HepG2 (cell line): ENCODE data around the gene TGFBR1. TPM values are rescaled to one million over a fixed set of nuclear protein-coding genes. Genes with fewer than 3 reads are reported as not detected.
"Not testable (repeated sequence)": the region's sequence is repeated elsewhere in the genome, so short reads cannot be mapped to it uniquely, and the experiment has no call there.

Source experiments
- ATAC-seq: fragments of 200-7000 bp; cut with Tn5 transposase; 3 replicates; pipeline ENCODE4 v1.9.1; 2020; ENCODE audit warnings: mild to moderate bottlenecking, moderate library complexity
- BruUV-seq: library from RNA; stranded (reverse); fragments of 400-500 nt; replicated peaks from 2 replicates; lab custom pipeline; 2021; lab: Mats Ljungman, UMichigan
- CTCF ChIA-PET: fragments of 300-600 bp; formaldehyde crosslinking; extraction: SDS; loops from one replicate; lab custom pipeline; 2021; ENCODE audit warnings: low total read pairs, inconsistent platforms, low intra/inter-chr PET ratio; lab: Yijun Ruan, JAX
- POLR2A ChIA-PET: fragments of 350-600 bp; sonication (Branson Sonifier 250); formaldehyde crosslinking; loops from one replicate; lab custom pipeline; 2020; ENCODE audit warnings: antibody characterized with exemption, inconsistent platforms; lab: Yijun Ruan, JAX
- DNase-seq: peaks from one replicate; pipeline ENCODE4 v3.0.0-alpha.2; 2015; ENCODE audit warnings: low spot score
- FAIRE-seq: peaks from 3 replicates; lab custom pipeline; 2011; peaks lifted over from hg19 to GRCh38; lab: Jason Lieb, UNC
- H2AFZ ChIP-seq: one replicate; pipeline ENCODE4 v1.6.1; 2011; ENCODE audit warnings: low read length, inconsistent platforms
- H3K27ac ChIP-seq: fragments of 300-600 bp; 3 replicates; pipeline ENCODE4 v1.8.0; 2011; ENCODE audit warnings: mixed run types, mild to moderate bottlenecking, mixed read lengths, low read length, inconsistent platforms; ENCODE audit not compliant: insufficient read depth; ENCODE audit errors: extremely low read length
- H3K27me3 ChIP-seq, 2 experiments: fragments of 200-600 bp in 1 of 2; 2 replicates in 1 of 2; 3 replicates in 1 of 2; pipeline versions ENCODE4 v1.6.0 to v1.8.0; 2011; ENCODE audit warnings: low read length in 2 of 2, mild to moderate bottlenecking in 2 of 2, moderate library complexity in 2 of 2, inconsistent platforms in 1 of 2; ENCODE audit not compliant: insufficient read depth in 2 of 2, control insufficient read depth in 1 of 2
- H3K36me3 ChIP-seq, 2 experiments: fragments of 200-600 bp in 1 of 2; replicated peaks in 1 of 2; 2 replicates in 1 of 2; 3 replicates in 1 of 2; pipeline versions ENCODE4 v1.5.1 to v1.8.0; 2011; ENCODE audit warnings: low read length in 2 of 2, inconsistent platforms in 1 of 2; ENCODE audit not compliant: insufficient read depth in 2 of 2, control insufficient read depth in 1 of 2
- H3K4me1 ChIP-seq: 2 replicates; pipeline ENCODE4 v1.5.1; 2012; ENCODE audit warnings: low read length, inconsistent platforms; ENCODE audit not compliant: insufficient read depth
- H3K4me2 ChIP-seq: 2 replicates; pipeline ENCODE4 v1.6.0; 2011; ENCODE audit warnings: low read depth, low read length, inconsistent platforms
- H3K4me3 ChIP-seq, 3 experiments: fragments of 200-600 bp in 1 of 3; sonication (generic), shearing (Covaris generic) in 1 of 3; replicated peaks in 1 of 3; 2 replicates each; pipeline ENCODE4 v1.5.1; 2011 to 2016; ENCODE audit warnings: low read length in 3 of 3, inconsistent platforms in 2 of 3, low read depth in 2 of 3, mild to moderate bottlenecking in 2 of 3, control low read depth in 1 of 3, mixed read lengths in 1 of 3; ENCODE audit not compliant: insufficient read depth in 1 of 3
- H3K79me2 ChIP-seq: one replicate; pipeline ENCODE4 v1.6.1; 2011; ENCODE audit warnings: low read length, inconsistent platforms; ENCODE audit not compliant: insufficient read depth
- H3K9ac ChIP-seq: 2 replicates; pipeline ENCODE4 v1.6.0; 2011; ENCODE audit warnings: mild to moderate bottlenecking, low read depth, low read length, inconsistent platforms; ENCODE audit not compliant: insufficient read depth
- H3K9me3 ChIP-seq: 2 replicates; pipeline ENCODE4 v1.5.1; 2012; ENCODE audit warnings: mild to moderate bottlenecking, low read length
- H4K20me1 ChIP-seq: 2 replicates; pipeline ENCODE4 v1.6.0; 2011; ENCODE audit warnings: inconsistent platforms, mild to moderate bottlenecking, low read length, moderate library complexity; ENCODE audit not compliant: insufficient read depth
- KAT7 ChIP-seq: IDR thresholded peaks from 2 replicates; pipeline ENCODE4 v1.6.1; 2018; ENCODE audit warnings: borderline replicate concordance, missing compliant biosample characterization
- NBN ChIP-seq: fragments of 450-650 bp; conservative IDR thresholded peaks from 2 replicates; pipeline ENCODE4 v1.6.1; 2017
- PHF20 ChIP-seq: sonication (generic); formaldehyde crosslinking; IDR thresholded peaks from 2 replicates; pipeline ENCODE4 v1.5.0; 2020; ENCODE audit warnings: mild to moderate bottlenecking, missing genetic modification reagents
- ZBTB39 ChIP-seq: sonication (generic); formaldehyde crosslinking; IDR thresholded peaks from 2 replicates; pipeline ENCODE4 v1.5.0; 2020; ENCODE audit warnings: missing genetic modification reagents
- WGBS: methylation state at CpG from one replicate; pipeline ENCODE4 v1.1.6; 2017; ENCODE audit warnings: low lambda C conversion rate; 5-methylcytosine and 5-hydroxymethylcytosine counted together
- in situ Hi-C: cut with HindIII; loops from 2 replicates; pipeline ENCODE4 v1.10.0; 2017; ENCODE audit warnings: low pct_unique_long_range_greater_than_20kb; ENCODE audit not compliant: extremely low pct_ligation_motif_present
- intact Hi-C: fragments of 100-400 bp; cut with micrococcal nuclease; formaldehyde crosslinking; loops from one replicate; pipeline ENCODE4 v1.10.0; 2022; ENCODE audit not compliant: unreplicated experiment
- polyA plus RNA-seq, 8 experiments: library from polyadenylated mRNA; depleted of rRNA in 3 of 8; stranded (reverse) in 7 of 8; unstranded in 1 of 8; fragments of >200 nt; fragmentation: Illumina TruSeq in 4 of 8; extraction: Trizol in 4 of 8; gene quantifications; 2 replicates each; pipeline versions ENCODE4 v1.2.1 to v1.2.3, GENCODE V29; 2011 to 2016; ENCODE audit warnings: low read depth in 4 of 8, missing spikeins in 1 of 8, mixed read lengths in 1 of 8; ENCODE audit not compliant: insufficient read depth in 1 of 8
- total RNA-seq, 5 experiments: library from RNA; depleted of rRNA; stranded (reverse); fragments of >200 nt; fragmentation: Illumina TruSeq; extraction: Trizol; gene quantifications; 2 replicates each; pipeline ENCODE4 v1.2.3, GENCODE V29; 2016; ENCODE audit warnings: low read depth in 1 of 5

TGFBR1 gene
- total and polyA plus RNA-seq, 2 of the 13 experiments (the other 11 are each of a cell fraction or from before 2014, with no cell fraction given), result 16.8 to 23.9 TPM

DNA sequence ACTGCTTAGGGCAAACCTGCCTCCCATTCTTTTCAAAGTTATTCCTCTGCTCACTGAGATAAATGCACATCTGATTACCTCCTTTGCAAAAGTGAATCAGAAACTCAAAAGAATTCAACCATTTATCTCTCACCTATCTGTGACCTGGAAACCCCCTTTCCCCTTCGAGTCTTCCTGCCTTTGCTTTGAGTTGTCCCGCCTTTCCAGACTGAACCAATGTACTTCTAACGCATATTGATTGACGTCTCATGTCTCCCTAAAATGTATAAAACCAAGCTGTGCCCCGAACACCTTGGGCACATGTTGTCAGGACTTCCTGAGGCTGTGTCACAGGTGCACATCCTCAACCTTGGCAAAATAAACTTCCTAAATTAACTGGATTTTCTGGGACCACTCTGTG lies 91.6 kb downstream of the TGFBR1 start:
- H3K4me2 ChIP-seq, H3K79me2 ChIP-seq, H3K9me3 ChIP-seq, intact Hi-C loops, H3K4me3 ChIP-seq, H3K4me1 ChIP-seq, BruUV-seq, H3K36me3 ChIP-seq, ATAC-seq, H2AFZ ChIP-seq, CTCF ChIA-PET, DNase-seq, H3K27ac ChIP-seq, FAIRE-seq, H3K9ac ChIP-seq, H4K20me1 ChIP-seq, POLR2A ChIA-PET: not testable (repeated sequence)
- peaks cover 0 to 18% of the 10 kb centered on the region in 2 experiments; a peak in 2 of 5 replicates for H3K27me3 ChIP-seq
- in situ Hi-C loops, result loop anchor here (25.0 kb wide), 1 partner anchor 816 kb away; no protein-coding TSS in a partner anchor
- 24% methylated on average over 5 of the region's 5 CpGs for WGBS

DNA sequence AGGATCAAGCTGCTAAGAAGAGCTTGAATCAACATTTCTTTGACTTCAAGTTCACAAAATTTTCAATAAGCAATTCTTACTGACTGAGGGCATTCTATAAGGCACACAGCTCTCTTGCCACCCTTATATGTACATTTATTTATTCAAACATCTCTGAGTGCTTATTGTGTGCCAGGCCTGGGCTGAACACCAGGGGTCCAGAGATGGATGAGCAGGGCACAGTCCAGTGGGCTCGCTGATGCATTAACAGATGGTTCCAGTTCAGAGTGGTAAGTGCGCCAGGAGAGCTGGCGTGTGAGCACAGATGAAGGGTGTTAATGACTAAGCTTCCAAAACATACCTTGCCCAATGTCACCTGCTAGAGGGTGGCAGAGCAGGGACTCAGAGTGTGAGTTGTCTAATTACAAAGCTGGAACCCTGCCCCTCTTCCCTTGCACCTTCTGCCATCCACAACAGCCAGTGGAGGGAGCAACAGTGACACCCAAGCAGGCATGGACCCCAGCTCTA lies 92.3 kb downstream of the TGFBR1 start:
- Histone ChIP-seq H3K27me3 (peaks cover 0 to 22% of the 10 kb centered on the region in 2 experiments; a peak in 2 of 5 replicates), H2AFZ (no peak overlapping the region), H3K4me2 (no peak overlapping the region), H4K20me1 (no peaks in the 10 kb centered on the region), H3K9me3 (no peaks in the 10 kb centered on the region), H3K4me3 (no peak overlapping the region), H3K79me2 (no peaks in the 10 kb centered on the region), H3K27ac (no peak overlapping the region), H3K4me1 (no peaks in the 10 kb centered on the region), H3K9ac (no peak overlapping the region)
- ChIA-PET CTCF (no interaction called here), POLR2A (interaction anchor here (0.8 kb wide), 1 partner anchor 25 kb away, joined by 6 read pairs; the partner anchor contains the start of genes ALG2 and SEC61B)
- intact Hi-C loops (no loop called here), in situ Hi-C loops (loop anchor here (25.0 kb wide), 1 partner anchor 815 kb away; no protein-coding TSS in a partner anchor)
- FAIRE-seq (no peak), ATAC-seq (peak; percentile 73)
- WGBS, result 29% methylated on average over 3 of the region's 3 CpGs
- no TSS peak for BruUV-seq
- no peak for TF ChIP-seq KAT7 (CRISPR knock-in tag)
- no peak for TF ChIP-seq ZBTB39 (CRISPR knock-in tag)
- TF ChIP-seq NBN, result no peak
- TF ChIP-seq PHF20 (CRISPR knock-in tag), result no peak
- TF ChIP-seq, all 625 proteins: peak for 0
- no peak for DNase-seq
- no peaks in the 10 kb centered on the region for H3K36me3 ChIP-seq
